Keratinocyte (primary cell): ENCODE data around the gene PPP4C. TPM values are rescaled to one million over a fixed set of nuclear protein-coding genes. Genes with fewer than 3 reads are reported as not detected.
A peak's percentile ranks its signal among the peaks of the same experiment; 100 is the strongest.

Experiments
- DNase-seq: peaks from one replicate; pipeline ENCODE4 v3.0.0-alpha.2; 2011; ENCODE audit warnings: low read depth, missing footprints, low spot score
- FAIRE-seq: peaks from 2 replicates; lab custom pipeline; 2011; peaks lifted over from hg19 to GRCh38; lab: Jason Lieb, UNC
- H2AFZ ChIP-seq: 2 replicates; pipeline ENCODE4 v1.6.0; 2012; ENCODE audit warnings: low read length, control low read depth, inconsistent platforms; ENCODE audit not compliant: control insufficient read depth
- H3K27ac ChIP-seq: 2 replicates; pipeline ENCODE4 v1.5.1; 2011; ENCODE audit warnings: low read length; ENCODE audit not compliant: control insufficient read depth, insufficient read depth
- H3K27me3 ChIP-seq: 3 replicates; pipeline ENCODE4 v1.6.0; 2011; ENCODE audit warnings: low read length; ENCODE audit not compliant: control insufficient read depth, insufficient read depth; ENCODE audit errors: extremely low read depth
- H3K36me3 ChIP-seq, 2 experiments: 2 replicates in 1 of 2; 3 replicates in 1 of 2; pipeline ENCODE4 v1.5.1; 2011; ENCODE audit warnings: low read length in 2 of 2, mild to moderate bottlenecking in 1 of 2; ENCODE audit not compliant: control insufficient read depth in 2 of 2, insufficient read depth in 2 of 2; ENCODE audit errors: extremely low read depth in 1 of 2
- H3K4me1 ChIP-seq: 3 replicates; pipeline ENCODE4 v1.5.1; 2011; ENCODE audit warnings: low read length; ENCODE audit not compliant: control insufficient read depth, insufficient read depth; ENCODE audit errors: extremely low read depth
- H3K4me2 ChIP-seq: 3 replicates; pipeline ENCODE4 v1.6.0; 2011; ENCODE audit warnings: low read depth, low read length; ENCODE audit not compliant: control insufficient read depth, insufficient read depth; ENCODE audit errors: extremely low read depth
- H3K4me3 ChIP-seq, 3 experiments: fragments of 200-600 bp in 1 of 3; sonication (generic) in 1 of 3; 2 replicates in 2 of 3; 3 replicates in 1 of 3; pipeline ENCODE4 v1.5.1; 2011 to 2016; ENCODE audit warnings: low read length in 3 of 3, mild to moderate bottlenecking in 3 of 3, control low read depth in 2 of 3, inconsistent platforms in 1 of 3, low read depth in 1 of 3, mixed read lengths in 1 of 3, mixed run types in 1 of 3, moderate library complexity in 1 of 3; ENCODE audit not compliant: control insufficient read depth in 2 of 3, insufficient read depth in 2 of 3; ENCODE audit errors: extremely low read depth in 1 of 3
- H3K79me2 ChIP-seq: 2 replicates; pipeline ENCODE4 v1.6.0; 2012; ENCODE audit warnings: low read length; ENCODE audit not compliant: control insufficient read depth, insufficient read depth
- H3K9ac ChIP-seq: 3 replicates; pipeline ENCODE4 v1.6.0; 2011; ENCODE audit warnings: low read length; ENCODE audit not compliant: control insufficient read depth, insufficient read depth; ENCODE audit errors: extremely low read depth
- H3K9me1 ChIP-seq: 3 replicates; pipeline ENCODE4 v1.6.0; 2011; ENCODE audit warnings: low read length; ENCODE audit not compliant: control insufficient read depth, insufficient read depth; ENCODE audit errors: extremely low read depth
- H3K9me3 ChIP-seq: 2 replicates; pipeline ENCODE4 v1.5.1; 2012; ENCODE audit warnings: low read depth, low read length; ENCODE audit not compliant: control insufficient read depth
- H4K20me1 ChIP-seq: 3 replicates; pipeline ENCODE4 v1.6.0; 2011; ENCODE audit warnings: low read length; ENCODE audit not compliant: control insufficient read depth, insufficient read depth; ENCODE audit errors: extremely low read depth
- CTCF ChIP-seq, 3 experiments: IDR thresholded peaks in 1 of 3; conservative IDR thresholded peaks in 1 of 3; optimal IDR thresholded peaks in 1 of 3; 2 replicates in 2 of 3; 3 replicates in 1 of 3; pipeline versions ENCODE3 to v1.5.1; 2011; ENCODE audit warnings: low read length in 3 of 3, mild to moderate bottlenecking in 3 of 3, moderate library complexity in 2 of 3, control low read depth in 1 of 3, inconsistent platforms in 1 of 3; ENCODE audit not compliant: insufficient read depth in 2 of 3; ENCODE audit errors: extremely low read depth in 1 of 3
- EZH2 ChIP-seq: IDR thresholded peaks from one replicate; pipeline ENCODE4 v1.6.1; 2012; ENCODE audit warnings: inconsistent platforms, mild to moderate bottlenecking, low read length, moderate library complexity
- dilution Hi-C: fragments of 300-500 bp; cut with MboI; formaldehyde crosslinking; loops from one replicate; pipeline ENCODE4 v1.7.0; 2020; ENCODE audit warnings: low sequenced_read_pairs; ENCODE audit not compliant: extremely low pct_ligation_motif_present
- polyA plus RNA-seq, 5 experiments: library from polyadenylated mRNA; depleted of rRNA in 3 of 5; stranded (reverse) in 3 of 5; stranded (forward) in 1 of 5; unstranded in 1 of 5; fragments of >200 nt; gene quantifications; 1 replicate in 1 of 5; 2 replicates in 3 of 5; 3 replicates in 1 of 5; pipeline versions ENCODE4 v1.2.1 to v1.2.3, GENCODE V29; 2011 to 2012; ENCODE audit warnings: missing spikeins in 2 of 5, low read depth in 1 of 5, low replicate concordance in 1 of 5

Gene PPP4C
- polyA plus RNA-seq, 1 donor (not counting 4 experiments of a cell fraction or from before 2014, with no cell fraction given) = 124 TPM

GRCh38 chr16:30053376-30054015, 22.3 kb upstream of the PPP4C start:
- H3K27ac ChIP-seq = peak overlapping the region; percentile 69

GRCh38 chr16:30054451-30054850, 21.3 kb upstream of the PPP4C start:
- dilution Hi-C loops = no loop called here
- no peak overlapping the region for H3K4me3 ChIP-seq
- no peak overlapping the region for H2AFZ ChIP-seq
- H3K36me3 ChIP-seq = peaks cover 0 to 4% of the 10 kb centered on the region in 2 experiments
- no peak overlapping the region for H3K27ac ChIP-seq
- no peak for DNase-seq
- no peaks in the 10 kb centered on the region for H3K27me3 ChIP-seq
- peaks cover 2% of the 10 kb centered on the region for H3K79me2 ChIP-seq
- no peak for FAIRE-seq
- no peaks in the 10 kb centered on the region for H3K9me3 ChIP-seq
- H3K9me1 ChIP-seq = no peaks in the 10 kb centered on the region
- H3K9ac ChIP-seq = no peak overlapping the region
- H4K20me1 ChIP-seq = no peaks in the 10 kb centered on the region
- H3K4me2 ChIP-seq = peak overlapping the region; percentile 9
- TF ChIP-seq CTCF (optimal IDR thresholded peaks at IDR 0.05 in 1 of 3, IDR thresholded peaks at IDR 0.05 in 1 of 3, conservative IDR thresholded peaks at IDR 0.05 in 1 of 3; ENCODE audit: extremely low read depth in 1 of 3, insufficient read depth in 2 of 3, low read length in 3 of 3) (no peak), EZH2 (no peak)
- H3K4me1 ChIP-seq = peaks cover 30% of the 10 kb centered on the region

More at GRCh38 chr16:30053376-30054015, 22.3 kb upstream of the PPP4C start:
- FAIRE-seq (no peak), DNase-seq (no peak)
- dilution Hi-C loops = no loop called here
- peak overlapping the region; percentile 72 to 92 (median 81) for H3K4me3 ChIP-seq
- H3K4me1 ChIP-seq = peaks cover 30% of the 10 kb centered on the region
- no peaks in the 10 kb centered on the region for H4K20me1 ChIP-seq
- peak overlapping the region; percentile 69 for H2AFZ ChIP-seq
- H3K27me3 ChIP-seq = no peaks in the 10 kb centered on the region
- H3K9me1 ChIP-seq = no peaks in the 10 kb centered on the region
- H3K4me2 ChIP-seq = peak overlapping the region; percentile 99
- peak overlapping the region; percentile 67 for H3K9ac ChIP-seq
- H3K36me3 ChIP-seq = peaks cover 0 to 4% of the 10 kb centered on the region in 2 experiments
- peaks cover 2% of the 10 kb centered on the region for H3K79me2 ChIP-seq
- H3K9me3 ChIP-seq = no peaks in the 10 kb centered on the region
- no peak for TF ChIP-seq CTCF (optimal IDR thresholded peaks at IDR 0.05 in 1 of 3, IDR thresholded peaks at IDR 0.05 in 1 of 3, conservative IDR thresholded peaks at IDR 0.05 in 1 of 3; ENCODE audit: extremely low read depth in 1 of 3, insufficient read depth in 2 of 3, low read length in 3 of 3)
- TF ChIP-seq EZH2 = no peak
